Activated T-helper 17 cell treated with anti-CD3 and anti-CD28 coated beads, Interleukin-2, amount 50 U/mL, for 72 hours (primary cell): ENCODE results near the gene GMPR2. TPM values are rescaled to one million over a fixed set of nuclear protein-coding genes. Genes with fewer than 3 reads are reported as not detected.
A peak's percentile ranks its signal among the peaks of the same experiment; 100 is the strongest.

Experiments
- ATAC-seq: fragments of 150-1000 bp; cut with Tn5 transposase; replicated peaks from 2 replicates; pipeline ENCODE4 v1.10.0; 2021; ENCODE audit warnings: mild to moderate bottlenecking, moderate library complexity
- H3K27ac Mint-ChIP-seq: one replicate; pipeline ENCODE4 v1.8.0; 2022; ENCODE audit warnings: mixed read lengths
- H3K27me3 Mint-ChIP-seq: one replicate; pipeline ENCODE4 v1.8.0; 2022; ENCODE audit warnings: mixed read lengths
- H3K36me3 Mint-ChIP-seq: one replicate; pipeline ENCODE4 v1.8.0; 2022; ENCODE audit warnings: low read depth, mild to moderate bottlenecking, mixed read lengths
- H3K4me1 Mint-ChIP-seq: one replicate; pipeline ENCODE4 v1.8.0; 2022; ENCODE audit warnings: mixed read lengths
- H3K4me3 Mint-ChIP-seq: one replicate; pipeline ENCODE4 v1.8.0; 2022; ENCODE audit warnings: mild to moderate bottlenecking, mixed read lengths
- H3K9me3 Mint-ChIP-seq: one replicate; pipeline ENCODE4 v1.8.0; 2022; ENCODE audit warnings: mixed read lengths
- total RNA-seq, 2 donors: library from RNA; stranded (reverse); gene quantifications; one replicate each; pipeline ENCODE4 v1.2.3, GENCODE V29; 2022

GMPR2 gene
- total RNA-seq, 2 donors from 2014 or later = 73.2 to 85.0 TPM

DNA sequence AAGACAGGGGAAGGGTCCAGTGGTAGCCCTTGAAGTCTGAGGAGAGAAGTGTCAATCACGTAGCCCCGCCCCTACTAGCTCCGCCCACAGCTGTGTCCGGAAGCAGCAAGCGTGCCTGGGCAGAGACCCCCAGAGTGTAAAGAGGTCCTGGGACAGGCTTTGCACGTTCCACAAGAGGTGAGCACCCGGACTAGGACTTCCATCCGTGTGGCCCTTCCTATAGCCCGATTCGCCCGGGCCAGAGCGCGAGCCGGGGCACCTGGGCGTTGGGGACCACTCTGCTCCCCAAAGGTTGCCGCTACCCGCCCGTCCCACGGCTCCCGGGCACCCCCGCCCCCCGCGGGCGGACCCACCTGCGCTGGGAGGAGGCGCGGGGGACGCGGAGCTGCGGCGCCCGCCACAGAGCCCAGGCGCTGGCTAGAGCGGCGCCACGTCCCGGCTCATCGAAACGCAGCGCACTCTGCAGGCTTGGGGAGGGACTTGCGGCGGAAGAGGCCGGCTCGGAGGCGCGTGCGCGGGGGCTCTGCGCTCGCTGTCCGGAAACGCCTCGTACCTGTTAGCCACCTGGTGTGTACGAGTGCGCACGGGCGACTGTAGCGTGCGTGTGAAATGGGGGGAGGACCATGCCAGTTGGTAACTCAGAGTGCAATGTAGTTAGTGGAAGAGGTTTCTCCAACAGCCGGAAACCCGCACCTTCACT is 38.6 kb downstream of the GMPR2 start, which contains the start of gene RABGGTA:
RABGGTA (minus strand) TSS at position 464 of the 700 bp plus-strand sequence. CDS start 482 bp downstream, outside the sequence.
- peaks cover 34% of the 10 kb centered on the region for H3K4me1 Mint-ChIP-seq
- no peaks in the 10 kb centered on the region for H3K9me3 Mint-ChIP-seq
- peak within 1 kb of the TSS; percentile 97 for H3K4me3 Mint-ChIP-seq
- peak within 1 kb of the TSS; percentile 95 for H3K27ac Mint-ChIP-seq
- H3K36me3 Mint-ChIP-seq = peaks cover 20% of the 10 kb centered on the region
- ATAC-seq = peak; percentile 85
- no peaks in the 10 kb centered on the region for H3K27me3 Mint-ChIP-seq

GRCh38 chr14:24271834-24272263 is 39.1 kb downstream of the GMPR2 start:
- peaks cover 34% of the 10 kb centered on the region for H3K4me1 Mint-ChIP-seq
- H3K27ac Mint-ChIP-seq = peak overlapping the region; percentile 95
- no peaks in the 10 kb centered on the region for H3K27me3 Mint-ChIP-seq
- H3K9me3 Mint-ChIP-seq = no peaks in the 10 kb centered on the region
- no peak for ATAC-seq
- peaks cover 15% of the 10 kb centered on the region for H3K36me3 Mint-ChIP-seq
- peak overlapping the region; percentile 97 for H3K4me3 Mint-ChIP-seq

GRCh38 chr14:24272467-24272866 is 39.7 kb downstream of the GMPR2 start:
- Mint-ChIP-seq H3K36me3 (peaks cover 9% of the 10 kb centered on the region), H3K4me1 (peaks cover 36% of the 10 kb centered on the region), H3K27ac (peak overlapping the region; percentile 95), H3K4me3 (peak overlapping the region; percentile 97), H3K27me3 (no peaks in the 10 kb centered on the region), H3K9me3 (no peaks in the 10 kb centered on the region)
- no peak for ATAC-seq

DNA sequence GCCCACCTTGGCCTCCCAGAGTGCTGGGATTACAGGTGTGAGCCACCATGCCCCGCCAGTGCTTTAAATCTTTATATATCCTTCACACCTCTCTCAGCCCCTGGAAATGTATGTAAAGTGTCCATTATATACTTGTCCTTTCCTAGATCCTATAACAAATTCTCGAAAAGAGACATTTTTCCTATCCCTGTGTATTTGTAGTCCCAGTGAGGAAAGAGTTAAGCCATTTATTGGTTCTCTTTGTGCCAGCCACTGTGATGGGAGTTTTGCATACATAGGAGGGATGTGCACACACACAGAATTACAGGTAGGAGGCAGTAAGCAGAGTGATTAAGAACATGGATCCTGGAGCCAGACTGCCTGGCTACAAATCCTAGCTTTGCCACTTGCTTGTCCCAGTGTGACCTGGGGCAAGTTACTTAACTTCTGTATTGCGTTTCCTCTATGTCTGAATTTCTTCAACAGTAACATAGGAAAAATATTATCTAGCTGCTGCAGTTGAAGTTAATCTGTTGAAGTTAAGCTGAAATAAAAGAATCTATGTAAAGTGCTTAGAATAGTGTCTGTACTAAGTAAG is 40.8 kb downstream of the GMPR2 start:
- peak overlapping the region; percentile 40 for H3K27ac Mint-ChIP-seq
- peaks cover 40% of the 10 kb centered on the region for H3K4me1 Mint-ChIP-seq

GRCh38 chr14:24274101-24274543 is 41.4 kb downstream of the GMPR2 start:
- peak; percentile 81 for ATAC-seq
- H3K4me1 Mint-ChIP-seq = peaks cover 46% of the 10 kb centered on the region
- peaks cover 3% of the 10 kb centered on the region for H3K9me3 Mint-ChIP-seq
- H3K27me3 Mint-ChIP-seq = no peaks in the 10 kb centered on the region
- H3K4me3 Mint-ChIP-seq = peak overlapping the region; percentile 97
- H3K27ac Mint-ChIP-seq = peak overlapping the region; percentile 40
- peaks cover 6% of the 10 kb centered on the region for H3K36me3 Mint-ChIP-seq

More for the DNA sequence above, 40.8 kb downstream of the GMPR2 start:
- Mint-ChIP-seq H3K36me3 (peaks cover 7% of the 10 kb centered on the region), H3K9me3 (peaks cover 3% of the 10 kb centered on the region), H3K27me3 (no peaks in the 10 kb centered on the region), H3K4me3 (peak overlapping the region; percentile 97)
- ATAC-seq = no peak

DNA sequence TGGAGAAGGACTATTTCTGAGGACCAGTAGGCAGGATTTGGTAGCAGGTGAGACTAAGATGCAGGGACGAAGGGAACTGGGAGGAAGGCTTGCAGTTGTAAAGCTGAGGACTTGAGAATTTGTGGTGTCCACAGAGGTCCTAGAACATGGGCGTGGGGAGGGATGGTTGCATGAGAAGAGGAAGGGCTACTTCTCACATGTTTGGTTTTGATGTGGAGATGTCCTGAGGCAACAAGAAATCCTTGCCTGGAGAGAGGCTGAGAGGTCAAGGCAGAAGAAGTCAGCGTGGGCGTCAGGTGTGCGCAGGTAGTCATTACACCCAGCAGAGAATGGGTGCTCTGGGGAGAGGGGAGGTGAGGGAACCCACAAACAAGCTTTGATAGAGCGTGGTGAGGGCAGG is 44.3 kb downstream of the GMPR2 start:
- Mint-ChIP-seq H3K9me3 (peaks cover 3% of the 10 kb centered on the region), H3K36me3 (no peaks in the 10 kb centered on the region), H3K27me3 (no peaks in the 10 kb centered on the region), H3K4me1 (peaks cover 54% of the 10 kb centered on the region), H3K27ac (peak overlapping the region; percentile 12), H3K4me3 (no peak overlapping the region)
- no peak for ATAC-seq

GRCh38 chr14:24277606-24278321 is 45.0 kb downstream of the GMPR2 start:
- no peak for ATAC-seq
- H3K27me3 Mint-ChIP-seq = no peaks in the 10 kb centered on the region
- H3K27ac Mint-ChIP-seq = peak overlapping the region; percentile 9
- peaks cover 48% of the 10 kb centered on the region for H3K4me1 Mint-ChIP-seq
- peak overlapping the region; percentile 41 for H3K4me3 Mint-ChIP-seq
- peaks cover 3% of the 10 kb centered on the region for H3K9me3 Mint-ChIP-seq
- no peaks in the 10 kb centered on the region for H3K36me3 Mint-ChIP-seq

GRCh38 chr14:24278424-24278823 is 45.7 kb downstream of the GMPR2 start:
- Mint-ChIP-seq H3K9me3 (peaks cover 3% of the 10 kb centered on the region), H3K36me3 (no peaks in the 10 kb centered on the region), H3K27me3 (no peaks in the 10 kb centered on the region), H3K4me3 (peak overlapping the region; percentile 41), H3K27ac (peak overlapping the region; percentile 9), H3K4me1 (peaks cover 46% of the 10 kb centered on the region)
- ATAC-seq = no peak

GRCh38 chr14:24279301-24280186 is 46.8 kb downstream of the GMPR2 start:
- H3K4me3 Mint-ChIP-seq = peak overlapping the region; percentile 41
- H3K27ac Mint-ChIP-seq = peak overlapping the region; percentile 77
- no peaks in the 10 kb centered on the region for H3K27me3 Mint-ChIP-seq
- no peaks in the 10 kb centered on the region for H3K36me3 Mint-ChIP-seq
- ATAC-seq = peak; percentile 96
- H3K4me1 Mint-ChIP-seq = peaks cover 36% of the 10 kb centered on the region
- peaks cover 3% of the 10 kb centered on the region for H3K9me3 Mint-ChIP-seq

GRCh38 chr14:24280797-24281460 is 48.2 kb downstream of the GMPR2 start:
- peak overlapping the region; percentile 77 for H3K27ac Mint-ChIP-seq
- no peak overlapping the region for H3K4me3 Mint-ChIP-seq
- H3K27me3 Mint-ChIP-seq = no peaks in the 10 kb centered on the region
- H3K9me3 Mint-ChIP-seq = peaks cover 3% of the 10 kb centered on the region
- peaks cover 30% of the 10 kb centered on the region for H3K4me1 Mint-ChIP-seq
- no peak for ATAC-seq
- no peaks in the 10 kb centered on the region for H3K36me3 Mint-ChIP-seq

- no peak overlapping the region for H3K4me3 Mint-ChIP-seq
- peaks cover 30% of the 10 kb centered on the region for H3K4me1 Mint-ChIP-seq
- no peaks in the 10 kb centered on the region for H3K27me3 Mint-ChIP-seq
- H3K9me3 Mint-ChIP-seq = peaks cover 3% of the 10 kb centered on the region
- peak overlapping the region; percentile 27 for H3K27ac Mint-ChIP-seq
- ATAC-seq = no peak
- no peaks in the 10 kb centered on the region for H3K36me3 Mint-ChIP-seq
Measured at GRCh38 chr14:24281636-24282035, 48.9 kb downstream of the GMPR2 start.

- Mint-ChIP-seq H3K27me3 (no peaks in the 10 kb centered on the region), H3K27ac (no peak overlapping the region), H3K9me3 (peaks cover 3% of the 10 kb centered on the region), H3K4me1 (peaks cover 24% of the 10 kb centered on the region), H3K36me3 (peaks cover 3% of the 10 kb centered on the region), H3K4me3 (no peak overlapping the region)
- ATAC-seq = no peak
Measured at GRCh38 chr14:24282736-24283135, 50.0 kb downstream of the GMPR2 start.

GRCh38 chr14:24283796-24284460 is 51.2 kb downstream of the GMPR2 start:
- H3K27ac Mint-ChIP-seq = no peak overlapping the region
- H3K4me3 Mint-ChIP-seq = no peak overlapping the region
- H3K4me1 Mint-ChIP-seq = peaks cover 19% of the 10 kb centered on the region
- H3K36me3 Mint-ChIP-seq = peaks cover 9% of the 10 kb centered on the region
- no peak for ATAC-seq
- no peaks in the 10 kb centered on the region for H3K9me3 Mint-ChIP-seq
- no peaks in the 10 kb centered on the region for H3K27me3 Mint-ChIP-seq
